ENCODE measurements around the gene HNRNPUL1.

HNRNPUL1 gene

GRCh38 chr19:41332468-41332867, 68.3 kb downstream of the HNRNPUL1 start:
- peaks cover 4% of the 10 kb centered on the region for H3K27me3 Mint-ChIP-seq (ENCODE audit: low read depth)
- TF ChIP-seq CTCF (IDR thresholded peaks at IDR 0.05; ENCODE audit: unreplicated experiment in 3 of 3): no peak
- peaks cover 24% of the 10 kb centered on the region for H3K4me1 Mint-ChIP-seq
- H3K4me3 Mint-ChIP-seq: no peak overlapping the region
- H3K9me3 Mint-ChIP-seq: no peaks in the 10 kb centered on the region
- no peak overlapping the region for H3K27ac Mint-ChIP-seq
- H3K36me3 Mint-ChIP-seq (ENCODE audit: low read depth): peaks cover 18% of the 10 kb centered on the region

- Mint-ChIP-seq H3K4me3 (no peak overlapping the region), H3K36me3 (ENCODE audit: low read depth) (peaks cover 14% of the 10 kb centered on the region), H3K27ac (no peak overlapping the region), H3K27me3 (ENCODE audit: low read depth) (peaks cover 4% of the 10 kb centered on the region), H3K4me1 (peaks cover 12% of the 10 kb centered on the region), H3K9me3 (no peaks in the 10 kb centered on the region)
- TF ChIP-seq CTCF (IDR thresholded peaks at IDR 0.05; ENCODE audit: unreplicated experiment in 3 of 3): no peak
These were observed 70.6 kb downstream of the HNRNPUL1 start for GRCh38 chr19:41334793-41335192.

- Mint-ChIP-seq H3K36me3 (ENCODE audit: low read depth) (peaks cover 14% of the 10 kb centered on the region), H3K27me3 (ENCODE audit: low read depth) (peaks cover 4% of the 10 kb centered on the region), H3K27ac (no peak overlapping the region), H3K4me3 (no peak overlapping the region), H3K4me1 (peaks cover 9% of the 10 kb centered on the region), H3K9me3 (no peaks in the 10 kb centered on the region)
- TF ChIP-seq CTCF (IDR thresholded peaks at IDR 0.05; ENCODE audit: unreplicated experiment in 3 of 3): no peak
These were observed 71.3 kb downstream of the HNRNPUL1 start for GRCh38 chr19:41335467-41335866.

GRCh38 chr19:41339936-41340335, 75.8 kb downstream of the HNRNPUL1 start:
- Mint-ChIP-seq H3K4me1 (no peaks in the 10 kb centered on the region), H3K27me3 (ENCODE audit: low read depth) (no peaks in the 10 kb centered on the region), H3K27ac (no peak overlapping the region), H3K4me3 (no peak overlapping the region), H3K9me3 (no peaks in the 10 kb centered on the region), H3K36me3 (ENCODE audit: low read depth) (peaks cover 20% of the 10 kb centered on the region)
- TF ChIP-seq CTCF (IDR thresholded peaks at IDR 0.05; ENCODE audit: unreplicated experiment in 3 of 3): no peak

- no peaks in the 10 kb centered on the region for H3K27me3 Mint-ChIP-seq (ENCODE audit: low read depth)
- no peak overlapping the region for H3K27ac Mint-ChIP-seq
- peaks cover 20% of the 10 kb centered on the region for H3K36me3 Mint-ChIP-seq (ENCODE audit: low read depth)
These were observed 77.7 kb downstream of the HNRNPUL1 start for GRCh38 chr19:41341669-41342490.

More at GRCh38 chr19:41341669-41342490, 77.7 kb downstream of the HNRNPUL1 start:
- TF ChIP-seq CTCF (IDR thresholded peaks at IDR 0.05; ENCODE audit: unreplicated experiment in 3 of 3): no peak
- H3K9me3 Mint-ChIP-seq: no peaks in the 10 kb centered on the region
- no peaks in the 10 kb centered on the region for H3K4me1 Mint-ChIP-seq
- H3K4me3 Mint-ChIP-seq: no peak overlapping the region

Measured in nephron (organoid).